ENCODE data around the gene HES3.

HES3 gene

GRCh38 chr1:6259491-6260362 is 15.7 kb downstream of the HES3 start:
- Mint-ChIP-seq H3K4me1 (peaks cover 2% of the 10 kb centered on the region), H3K9me3 (no peaks in the 10 kb centered on the region), H3K27ac (no peak overlapping the region), H3K27me3 (peaks cover 10% of the 10 kb centered on the region), H3K4me3 (peak overlapping the region; percentile 64), H3K36me3 (no peaks in the 10 kb centered on the region)
- ATAC-seq (ENCODE audit: low read depth) = peak; percentile 84
- DNase-seq (ENCODE audit: low spot score in 2 of 2) = peak; percentile 58 to 65

- Mint-ChIP-seq H3K36me3 (no peaks in the 10 kb centered on the region), H3K4me3 (no peak overlapping the region), H3K9me3 (no peaks in the 10 kb centered on the region), H3K4me1 (peaks cover 2% of the 10 kb centered on the region), H3K27me3 (peaks cover 13% of the 10 kb centered on the region), H3K27ac (no peak overlapping the region)
- peak; percentile 45 for ATAC-seq (ENCODE audit: low read depth)
- no peak for DNase-seq (ENCODE audit: low spot score in 2 of 2)
These were observed 16.5 kb downstream of the HES3 start for GRCh38 chr1:6260433-6260934.

GRCh38 chr1:6260961-6261614 is 17.1 kb downstream of the HES3 start, which contains the start of gene GPR153:
Gene GPR153, minus strand, starts transcription at chr1:6261098. Its CDS starts 6,193 bp downstream, at chr1:6254905.
- H3K4me3 Mint-ChIP-seq = peak within 1 kb of the TSS; percentile 80
- no peak within 1 kb of the TSS for H3K27ac Mint-ChIP-seq
- ATAC-seq (ENCODE audit: low read depth) (peak; percentile 29), DNase-seq (ENCODE audit: low spot score in 2 of 2) (no peak)
- H3K9me3 Mint-ChIP-seq = no peaks in the 10 kb centered on the region
- H3K27me3 Mint-ChIP-seq = peaks cover 13% of the 10 kb centered on the region
- no peaks in the 10 kb centered on the region for H3K36me3 Mint-ChIP-seq
- peaks cover 2% of the 10 kb centered on the region for H3K4me1 Mint-ChIP-seq

- ATAC-seq (ENCODE audit: low read depth) (no peak), DNase-seq (ENCODE audit: low spot score in 2 of 2) (no peak)
- no peaks in the 10 kb centered on the region for H3K36me3 Mint-ChIP-seq
- H3K9me3 Mint-ChIP-seq = no peaks in the 10 kb centered on the region
- H3K27ac Mint-ChIP-seq = no peak overlapping the region
- peak overlapping the region; percentile 80 for H3K4me3 Mint-ChIP-seq
- H3K27me3 Mint-ChIP-seq = peaks cover 13% of the 10 kb centered on the region
- H3K4me1 Mint-ChIP-seq = peaks cover 2% of the 10 kb centered on the region
These were observed 17.6 kb downstream of the HES3 start for GRCh38 chr1:6261615-6261995.

- Mint-ChIP-seq H3K9me3 (no peaks in the 10 kb centered on the region), H3K4me1 (peaks cover 2% of the 10 kb centered on the region), H3K27ac (no peak overlapping the region), H3K4me3 (no peak overlapping the region), H3K27me3 (peaks cover 13% of the 10 kb centered on the region), H3K36me3 (no peaks in the 10 kb centered on the region)
- ATAC-seq (ENCODE audit: low read depth) (no peak), DNase-seq (ENCODE audit: low spot score in 2 of 2) (no peak)
These were observed 18.8 kb downstream of the HES3 start for GRCh38 chr1:6262555-6263420.

GRCh38 chr1:6263716-6264115 is 19.7 kb downstream of the HES3 start:
- no peaks in the 10 kb centered on the region for H3K36me3 Mint-ChIP-seq
- H3K4me1 Mint-ChIP-seq = peaks cover 2% of the 10 kb centered on the region
- no peak overlapping the region for H3K4me3 Mint-ChIP-seq
- no peaks in the 10 kb centered on the region for H3K9me3 Mint-ChIP-seq
- ATAC-seq (ENCODE audit: low read depth) = no peak
- peaks cover 13% of the 10 kb centered on the region for H3K27me3 Mint-ChIP-seq
- DNase-seq (ENCODE audit: low spot score in 2 of 2) = no peak
- no peak overlapping the region for H3K27ac Mint-ChIP-seq

- Mint-ChIP-seq H3K4me3 (no peak overlapping the region), H3K36me3 (no peaks in the 10 kb centered on the region), H3K4me1 (peaks cover 2% of the 10 kb centered on the region), H3K27ac (no peak overlapping the region), H3K9me3 (no peaks in the 10 kb centered on the region), H3K27me3 (peaks cover 9% of the 10 kb centered on the region)
- DNase-seq (ENCODE audit: low spot score in 2 of 2) = no peak
- no peak for ATAC-seq (ENCODE audit: low read depth)
These were observed 21.2 kb downstream of the HES3 start for GRCh38 chr1:6265151-6265550.

GRCh38 chr1:6266641-6267040 is 22.7 kb downstream of the HES3 start:
- Mint-ChIP-seq H3K9me3 (no peaks in the 10 kb centered on the region), H3K27ac (no peak overlapping the region), H3K4me1 (peaks cover 2% of the 10 kb centered on the region), H3K4me3 (no peak overlapping the region), H3K36me3 (no peaks in the 10 kb centered on the region), H3K27me3 (peaks cover 9% of the 10 kb centered on the region)
- no peak for ATAC-seq (ENCODE audit: low read depth)
- no peak for DNase-seq (ENCODE audit: low spot score in 2 of 2)

GRCh38 chr1:6267686-6268322 is 23.8 kb downstream of the HES3 start:
- peaks cover 6% of the 10 kb centered on the region for H3K27me3 Mint-ChIP-seq

GRCh38 chr1:6268415-6268814 is 24.4 kb downstream of the HES3 start:
- peaks cover 6% of the 10 kb centered on the region for H3K27me3 Mint-ChIP-seq
- ATAC-seq (ENCODE audit: low read depth) = no peak
- DNase-seq (ENCODE audit: low spot score in 2 of 2) = no peak
- H3K4me1 Mint-ChIP-seq = no peaks in the 10 kb centered on the region
- H3K27ac Mint-ChIP-seq = no peak overlapping the region
- H3K36me3 Mint-ChIP-seq = no peaks in the 10 kb centered on the region
- H3K4me3 Mint-ChIP-seq = no peak overlapping the region
- no peaks in the 10 kb centered on the region for H3K9me3 Mint-ChIP-seq

More at GRCh38 chr1:6267686-6268322, 23.8 kb downstream of the HES3 start:
- H3K4me1 Mint-ChIP-seq = no peaks in the 10 kb centered on the region
- DNase-seq (ENCODE audit: low spot score in 2 of 2) (no peak), ATAC-seq (ENCODE audit: low read depth) (no peak)
- H3K4me3 Mint-ChIP-seq = no peak overlapping the region
- no peaks in the 10 kb centered on the region for H3K9me3 Mint-ChIP-seq
- H3K36me3 Mint-ChIP-seq = no peaks in the 10 kb centered on the region
- no peak overlapping the region for H3K27ac Mint-ChIP-seq

- no peak for ATAC-seq (ENCODE audit: low read depth)
- DNase-seq (ENCODE audit: low spot score in 2 of 2) = no peak
These were observed 25.3 kb downstream of the HES3 start for GRCh38 chr1:6269296-6269695.

GRCh38 chr1:6269720-6270400 is 25.9 kb downstream of the HES3 start:
- H3K4me1 Mint-ChIP-seq = no peaks in the 10 kb centered on the region
- no peak overlapping the region for H3K27ac Mint-ChIP-seq
- no peak for DNase-seq (ENCODE audit: low spot score in 2 of 2)
- no peak for ATAC-seq (ENCODE audit: low read depth)
- H3K9me3 Mint-ChIP-seq = no peaks in the 10 kb centered on the region
- peaks cover 2% of the 10 kb centered on the region for H3K27me3 Mint-ChIP-seq
- no peak overlapping the region for H3K4me3 Mint-ChIP-seq
- H3K36me3 Mint-ChIP-seq = no peaks in the 10 kb centered on the region

More at GRCh38 chr1:6269296-6269695, 25.3 kb downstream of the HES3 start:
- H3K4me3 Mint-ChIP-seq = no peak overlapping the region
- H3K9me3 Mint-ChIP-seq = no peaks in the 10 kb centered on the region
- no peaks in the 10 kb centered on the region for H3K4me1 Mint-ChIP-seq
- H3K27me3 Mint-ChIP-seq = peaks cover 3% of the 10 kb centered on the region
- no peaks in the 10 kb centered on the region for H3K36me3 Mint-ChIP-seq
- H3K27ac Mint-ChIP-seq = no peak overlapping the region

GRCh38 chr1:6270401-6270800 is 26.4 kb downstream of the HES3 start:
- no peaks in the 10 kb centered on the region for H3K36me3 Mint-ChIP-seq
- no peaks in the 10 kb centered on the region for H3K4me1 Mint-ChIP-seq
- DNase-seq (ENCODE audit: low spot score in 2 of 2) (no peak), ATAC-seq (ENCODE audit: low read depth) (no peak)
- no peaks in the 10 kb centered on the region for H3K27me3 Mint-ChIP-seq
- H3K4me3 Mint-ChIP-seq = no peak overlapping the region
- H3K9me3 Mint-ChIP-seq = no peaks in the 10 kb centered on the region
- H3K27ac Mint-ChIP-seq = no peak overlapping the region
